Gastroesophageal sphincter (tissue), 4 donors: ENCODE results near the gene MMP25. TPM values are rescaled to one million over a fixed set of nuclear protein-coding genes. Genes with fewer than 3 reads are reported as not detected.

Source experiments
- ATAC-seq: fragments of 150-250 bp; one replicate; pipeline ENCODE4 v1.9.1; 2016; ENCODE audit warnings: mild to moderate bottlenecking, moderate library complexity
- H3K27ac ChIP-seq, 4 donors: fragments of 200-600 bp; sonication (generic) in 3 of 4; 1 replicate in 3 of 4; 2 replicates in 1 of 4; pipeline ENCODE4 v1.5.1; 2016 to 2019
- H3K27me3 ChIP-seq: fragments of 200-600 bp; sonication (generic); one replicate; pipeline ENCODE4 v1.5.1; 2019
- H3K36me3 ChIP-seq, 2 donors: fragments of 200-600 bp; sonication (generic); one replicate each; pipeline ENCODE4 v1.5.1; 2019; ENCODE audit warnings: control low read depth in 1 of 2
- H3K4me1 ChIP-seq, 3 donors: fragments of 200-600 bp; sonication (generic); 1 replicate in 2 of 3; 2 replicates in 1 of 3; pipeline ENCODE4 v1.5.1; 2016 to 2019; ENCODE audit warnings: control low read depth in 2 of 3
- H3K4me3 ChIP-seq, 2 donors: fragments of 200-600 bp; sonication (generic); one replicate each; pipeline ENCODE4 v1.5.1; 2019; ENCODE audit warnings: mild to moderate bottlenecking in 1 of 2, moderate library complexity in 1 of 2
- H3K9me3 ChIP-seq, 3 donors: fragments of 200-600 bp; sonication (generic); one replicate each; pipeline ENCODE4 v1.5.1; 2017 to 2019; ENCODE audit warnings: control low read depth in 2 of 3
- CTCF ChIP-seq, 4 experiments: fragments of 200-600 bp in 2 of 4; fragments of 450-650 bp in 2 of 4; sonication (generic) in 1 of 4; IDR thresholded peaks; one replicate each; pipeline ENCODE4 v1.5.1; 2017 to 2019; ENCODE audit warnings: antibody characterized with exemption in 4 of 4, mild to moderate bottlenecking in 2 of 4, moderate library complexity in 2 of 4
- EP300 ChIP-seq: sonication (generic); formaldehyde crosslinking; IDR thresholded peaks from one replicate; pipeline ENCODE4 v1.6.1; 2017; ENCODE audit warnings: antibody characterized with exemption, mild to moderate bottlenecking
- POLR2A ChIP-seq, 2 donors: fragments of 450-650 bp; IDR thresholded peaks; one replicate each; pipeline ENCODE4 v1.6.1; 2017; ENCODE audit warnings: antibody characterized with exemption in 2 of 2, mild to moderate bottlenecking in 2 of 2, moderate library complexity in 1 of 2
- POLR2AphosphoS5 ChIP-seq: sonication (generic); formaldehyde crosslinking; IDR thresholded peaks from one replicate; pipeline ENCODE4 v1.6.1; 2017; ENCODE audit warnings: antibody characterized with exemption
- WGBS, 2 donors: methylation state at CpG; one replicate each; pipeline ENCODE4 v1.1.5; 2018; ENCODE audit warnings: low coverage in 1 of 2; 5-methylcytosine and 5-hydroxymethylcytosine counted together
- total RNA-seq, 4 donors: library from RNA; depleted of rRNA; stranded (reverse); fragments of >200 nt; gene quantifications; one replicate each; pipeline ENCODE4 v1.1.0, GENCODE V29; 2016

The MMP25 gene
- total RNA-seq, 4 donors from 2014 or later: 1.6 to 2.6 TPM; not detected in 2

- H3K27ac ChIP-seq: peak overlapping the region; percentile 93 to 97 (median 96)
- H3K36me3 ChIP-seq: peaks cover 0 to 22% of the 10 kb centered on the region in 2 donors
- TF ChIP-seq POLR2AphosphoS5 (no peak), EP300 (no peak), POLR2A (IDR thresholded peaks at IDR 0.05) (no peak), CTCF (IDR thresholded peaks at IDR 0.05) (no peak)
- peak overlapping the region; percentile 60 to 81 for H3K4me3 ChIP-seq
- ATAC-seq: no peak
- peaks cover 17% of the 10 kb centered on the region for H3K27me3 ChIP-seq
- H3K4me1 ChIP-seq: peaks cover 0 to 67% (median 25%) of the 10 kb centered on the region in 3 donors
- WGBS, 2 donors: 0% methylated on average over 1 to 3 of the region's 8 CpGs
- H3K9me3 ChIP-seq: no peaks in the 10 kb centered on the region
These were observed 23.5 kb upstream of the MMP25 start for GRCh38 chr16:3022684-3023414.

- H3K36me3 ChIP-seq: peaks cover 0 to 22% of the 10 kb centered on the region in 2 donors
- peaks cover 12% of the 10 kb centered on the region for H3K27me3 ChIP-seq
- no CpG with 5 or more reads among the region's 6 CpGs for WGBS, 2 donors
- peaks cover 0 to 67% (median 29%) of the 10 kb centered on the region in 3 donors for H3K4me1 ChIP-seq
- H3K27ac ChIP-seq: peak overlapping the region; percentile 93 to 97 (median 96)
- ATAC-seq: no peak
- H3K9me3 ChIP-seq: no peaks in the 10 kb centered on the region
- peak overlapping the region; percentile 60 to 81 for H3K4me3 ChIP-seq
- no peak for TF ChIP-seq POLR2A (IDR thresholded peaks at IDR 0.05)
- TF ChIP-seq CTCF (IDR thresholded peaks at IDR 0.05): peak in 1 of 4 experiments; percentile 12
These were observed 23.0 kb upstream of the MMP25 start for GRCh38 chr16:3023415-3023668.

- peak; percentile 64 to 68 for TF ChIP-seq POLR2A (IDR thresholded peaks at IDR 0.05)
- no peak for TF ChIP-seq CTCF (IDR thresholded peaks at IDR 0.05)
- no peak for TF ChIP-seq EP300
- TF ChIP-seq POLR2AphosphoS5: peak; percentile 72
- Histone ChIP-seq H3K4me3 (peak within 1 kb of the TSS; percentile 60 to 81), H3K27ac (peak within 1 kb of the TSS; percentile 93 to 97 (median 96)), H3K9me3 (no peaks in the 10 kb centered on the region), H3K4me1 (peaks cover 0 to 72% (median 33%) of the 10 kb centered on the region in 3 donors), H3K27me3 (peaks cover 12% of the 10 kb centered on the region), H3K36me3 (peaks cover 0 to 22% of the 10 kb centered on the region in 2 donors)
- 20% methylated on average over 1 of the region's 69 CpGs; no CpG with 5 or more reads in 1 of the 2 donors for WGBS, 2 donors
- peak; percentile 85 for ATAC-seq
These were observed 22.5 kb upstream of the MMP25 start, which contains the start of the genes HCFC1R1 and THOC6 for GRCh38 chr16:3023669-3024478. Gene HCFC1R1, minus strand, starts transcription at chr16:3023942. Its CDS starts 1 bp downstream, at chr16:3023941. Gene THOC6, plus strand, starts transcription at chr16:3024035. Its CDS starts 292 bp downstream, at chr16:3024327.

- Histone ChIP-seq H3K9me3 (no peaks in the 10 kb centered on the region), H3K36me3 (peaks cover 0 to 22% of the 10 kb centered on the region in 2 donors), H3K4me1 (peaks cover 0 to 74% (median 36%) of the 10 kb centered on the region in 3 donors), H3K27ac (no peak overlapping the region), H3K27me3 (peaks cover 20% of the 10 kb centered on the region), H3K4me3 (no peak overlapping the region)
- ATAC-seq: no peak
- 97 to 100% methylated on average over 2 to 11 of the region's 18 CpGs for WGBS, 2 donors
- TF ChIP-seq POLR2A (IDR thresholded peaks at IDR 0.05) (no peak), POLR2AphosphoS5 (no peak), EP300 (no peak), CTCF (IDR thresholded peaks at IDR 0.05) (no peak)
These were observed 21.0 kb upstream of the MMP25 start for GRCh38 chr16:3025032-3026002.
